Stimulated activated CD8-positive, alpha-beta memory T cell treated with anti-CD3 and anti-CD28 coated beads, Interleukin-2, amount 100 ng/mL, for 1 hour (primary cell): Measurements from ENCODE around the gene ZNF311.
"Not testable (repeated sequence)": the region's sequence is repeated elsewhere in the genome, so short reads cannot be mapped to it uniquely, and the experiment has no call there.

ENCODE experiments used
- DNase-seq, 2 donors: peaks; one replicate each; pipeline ENCODE4 v3.0.0-alpha.2; 2020; ENCODE audit warnings: low read depth in 2 of 2

Gene ZNF311

GRCh38 chr6:28982476-28983266, 22.4 kb downstream of the ZNF311 start:
- DNase-seq = no peak

- DNase-seq = peak; percentile 46 to 49
Observed at GRCh38 chr6:28981833-28982475, 23.2 kb downstream of the ZNF311 start.

- DNase-seq = peak; percentile 50 to 58
Observed at GRCh38 chr6:28981431-28981832, 23.7 kb downstream of the ZNF311 start.

- no peak for DNase-seq
Observed at GRCh38 chr6:28980852-28981430, 24.2 kb downstream of the ZNF311 start.

GRCh38 chr6:28980137-28980851, 24.8 kb downstream of the ZNF311 start:
- no peak for DNase-seq

GRCh38 chr6:28979679-28980078, 25.4 kb downstream of the ZNF311 start:
- no peak for DNase-seq

GRCh38 chr6:28978959-28979561, 26.1 kb downstream of the ZNF311 start:
- DNase-seq = no peak

GRCh38 chr6:28978133-28978491, 27.0 kb downstream of the ZNF311 start:
- no peak for DNase-seq

GRCh38 chr6:28977341-28978132, 27.6 kb downstream of the ZNF311 start:
- no peak for DNase-seq

- DNase-seq = no peak
Observed at GRCh38 chr6:28976677-28977076, 28.4 kb downstream of the ZNF311 start.

GRCh38 chr6:28974505-28974904, 30.6 kb downstream of the ZNF311 start:
- no peak for DNase-seq

GRCh38 chr6:28970056-28970455, 35.1 kb downstream of the ZNF311 start:
- DNase-seq = not testable (repeated sequence)

- no peak for DNase-seq
Observed at GRCh38 chr6:28969129-28969528, 36.0 kb downstream of the ZNF311 start.

- DNase-seq = no peak
Observed at GRCh38 chr6:28968476-28968875, 36.6 kb downstream of the ZNF311 start.

- DNase-seq = no peak
Observed at GRCh38 chr6:28965706-28966105, 39.4 kb downstream of the ZNF311 start.

- no peak for DNase-seq
Observed at GRCh38 chr6:28960846-28961500, 44.1 kb downstream of the ZNF311 start.

- not testable (repeated sequence) for DNase-seq
Observed at GRCh38 chr6:28958561-28959243, 46.4 kb downstream of the ZNF311 start.

GRCh38 chr6:28957795-28958314, 47.3 kb downstream of the ZNF311 start:
- not testable (repeated sequence) for DNase-seq

GRCh38 chr6:28956331-28956730, 48.8 kb downstream of the ZNF311 start:
- DNase-seq = no peak
